ENCODE measurements around the gene PPP1R27.

The PPP1R27 gene

GRCh38 chr17:81839301-81839700, 4.5 kb upstream of the PPP1R27 start:
- H3K4me3 ChIP-seq (ENCODE audit: low read length): no peak overlapping the region
- no peaks in the 10 kb centered on the region for H3K9me2 ChIP-seq (replicated peaks; ENCODE audit: insufficient read depth, low read length)
- no peak overlapping the region for H3K4me2 ChIP-seq (ENCODE audit: low read depth, low read length)
- no peak overlapping the region for H2AFZ ChIP-seq (ENCODE audit: low read length)
- no peak overlapping the region for H3K9ac ChIP-seq (ENCODE audit: low read length)
- no peaks in the 10 kb centered on the region for H3K36me3 ChIP-seq (replicated peaks; ENCODE audit: insufficient read depth, low read length)
- no peaks in the 10 kb centered on the region; the same call in 1 of the 2 replicates for H4K20me1 ChIP-seq (ENCODE audit: insufficient read depth, low read length)
- H3K27me3 ChIP-seq (replicated peaks; ENCODE audit: insufficient read depth, low read length): no peaks in the 10 kb centered on the region; the same call in 1 of the 2 replicates
- DNase-seq: no peak
- no peaks in the 10 kb centered on the region for H3K79me2 ChIP-seq (ENCODE audit: low read length)
- 0 out of 2 replicates have a peak, but pooled peaks cover 9% of the 10 kb centered on the region for H3F3A ChIP-seq (ENCODE audit: insufficient read depth, low read length)
- H3K9me3 ChIP-seq (replicated peaks; ENCODE audit: insufficient read depth, low read length): no peaks in the 10 kb centered on the region
- no peak overlapping the region for H3K27ac ChIP-seq (ENCODE audit: low read length)
- H3K4me1 ChIP-seq (ENCODE audit: low read length): no peaks in the 10 kb centered on the region
- TF ChIP-seq EZH2 (optimal IDR thresholded peaks at IDR 0.05; ENCODE audit: low read depth, low read length): no peak
- TF ChIP-seq, protein P1, sequence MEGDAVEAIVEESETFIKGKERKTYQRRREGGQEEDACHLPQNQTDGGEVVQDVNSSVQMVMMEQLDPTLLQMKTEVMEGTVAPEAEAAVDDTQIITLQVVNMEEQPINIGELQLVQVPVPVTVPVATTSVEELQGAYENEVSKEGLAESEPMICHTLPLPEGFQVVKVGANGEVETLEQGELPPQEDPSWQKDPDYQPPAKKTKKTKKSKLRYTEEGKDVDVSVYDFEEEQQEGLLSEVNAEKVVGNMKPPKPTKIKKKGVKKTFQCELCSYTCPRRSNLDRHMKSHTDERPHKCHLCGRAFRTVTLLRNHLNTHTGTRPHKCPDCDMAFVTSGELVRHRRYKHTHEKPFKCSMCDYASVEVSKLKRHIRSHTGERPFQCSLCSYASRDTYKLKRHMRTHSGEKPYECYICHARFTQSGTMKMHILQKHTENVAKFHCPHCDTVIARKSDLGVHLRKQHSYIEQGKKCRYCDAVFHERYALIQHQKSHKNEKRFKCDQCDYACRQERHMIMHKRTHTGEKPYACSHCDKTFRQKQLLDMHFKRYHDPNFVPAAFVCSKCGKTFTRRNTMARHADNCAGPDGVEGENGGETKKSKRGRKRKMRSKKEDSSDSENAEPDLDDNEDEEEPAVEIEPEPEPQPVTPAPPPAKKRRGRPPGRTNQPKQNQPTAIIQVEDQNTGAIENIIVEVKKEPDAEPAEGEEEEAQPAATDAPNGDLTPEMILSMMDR (IDR thresholded peaks at IDR 0.05; ENCODE audit: low read length): no peak
- no peak for TF ChIP-seq EZH2phosphoT487 (IDR thresholded peaks at IDR 0.05; ENCODE audit: low read length)

DNA sequence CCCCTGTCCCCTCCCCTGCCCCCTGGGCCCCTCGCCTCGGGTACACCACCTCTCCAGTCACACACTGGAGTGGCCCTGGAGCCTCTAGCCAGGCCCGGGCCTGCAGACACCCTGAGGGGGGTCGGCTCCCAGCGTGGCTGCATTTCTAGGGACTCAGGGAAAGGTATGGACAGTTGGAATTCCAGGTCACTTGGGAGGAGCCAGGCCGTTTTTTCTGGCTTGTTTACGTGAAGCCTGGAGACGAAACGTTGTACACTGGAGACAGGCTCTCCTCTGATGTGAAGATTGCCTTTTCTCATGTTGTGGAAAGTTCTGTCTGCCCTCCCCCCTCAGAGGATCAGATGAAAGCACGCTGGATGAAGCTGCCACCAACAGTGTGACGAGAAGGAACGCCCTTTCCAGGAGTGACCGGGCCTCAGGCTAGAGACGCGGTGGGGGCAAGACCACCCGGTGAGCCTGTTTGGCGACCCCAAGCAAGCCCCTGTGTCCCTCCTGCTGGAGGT, 4.0 kb upstream of the PPP1R27 start:
- Histone ChIP-seq H3K36me3 (replicated peaks; ENCODE audit: insufficient read depth, low read length) (no peaks in the 10 kb centered on the region), H3K4me3 (ENCODE audit: low read length) (no peak overlapping the region), H3K9ac (ENCODE audit: low read length) (no peak overlapping the region), H3F3A (ENCODE audit: insufficient read depth, low read length) (0 out of 2 replicates have a peak, but pooled peaks cover 8% of the 10 kb centered on the region), H3K79me2 (ENCODE audit: low read length) (no peaks in the 10 kb centered on the region), H3K27ac (ENCODE audit: low read length) (no peak overlapping the region), H2AFZ (ENCODE audit: low read length) (no peak overlapping the region), H4K20me1 (ENCODE audit: insufficient read depth, low read length) (no peaks in the 10 kb centered on the region; the same call in 1 of the 2 replicates), H3K27me3 (replicated peaks; ENCODE audit: insufficient read depth, low read length) (no peaks in the 10 kb centered on the region; the same call in 1 of the 2 replicates), H3K9me2 (replicated peaks; ENCODE audit: insufficient read depth, low read length) (no peaks in the 10 kb centered on the region), H3K4me1 (ENCODE audit: low read length) (peaks cover 1% of the 10 kb centered on the region; the same call in 1 of the 2 replicates), H3K4me2 (ENCODE audit: low read depth, low read length) (no peak overlapping the region), H3K9me3 (replicated peaks; ENCODE audit: insufficient read depth, low read length) (no peaks in the 10 kb centered on the region)
- TF ChIP-seq, protein P1 (IDR thresholded peaks at IDR 0.05; ENCODE audit: low read length): no peak
- TF ChIP-seq EZH2phosphoT487 (IDR thresholded peaks at IDR 0.05; ENCODE audit: low read length): no peak
- DNase-seq: no peak

- no peaks in the 10 kb centered on the region for H3K9me2 ChIP-seq (replicated peaks; ENCODE audit: insufficient read depth, low read length)
- H3K9ac ChIP-seq (ENCODE audit: low read length): no peak overlapping the region
- H3K4me2 ChIP-seq (ENCODE audit: low read depth, low read length): no peak overlapping the region
- no peak overlapping the region for H2AFZ ChIP-seq (ENCODE audit: low read length)
- H3K27ac ChIP-seq (ENCODE audit: low read length): no peak overlapping the region
- no peaks in the 10 kb centered on the region for H4K20me1 ChIP-seq (ENCODE audit: insufficient read depth, low read length)
- no peak overlapping the region for H3K4me3 ChIP-seq (ENCODE audit: low read length)
- H3K79me2 ChIP-seq (ENCODE audit: low read length): no peaks in the 10 kb centered on the region
- no peaks in the 10 kb centered on the region for H3K36me3 ChIP-seq (replicated peaks; ENCODE audit: insufficient read depth, low read length)
- H3K27me3 ChIP-seq (replicated peaks; ENCODE audit: insufficient read depth, low read length): no peaks in the 10 kb centered on the region; the same call in 1 of the 2 replicates
- TF ChIP-seq, protein P1 (IDR thresholded peaks at IDR 0.05; ENCODE audit: low read length): no peak
- TF ChIP-seq EZH2phosphoT487 (IDR thresholded peaks at IDR 0.05; ENCODE audit: low read length): no peak
- no peak for TF ChIP-seq EZH2 (optimal IDR thresholded peaks at IDR 0.05; ENCODE audit: low read depth, low read length)
- H3F3A ChIP-seq (ENCODE audit: insufficient read depth, low read length): 0 out of 2 replicates have a peak, but pooled peaks cover 6% of the 10 kb centered on the region
- peaks cover 5% of the 10 kb centered on the region; the same call in 1 of the 2 replicates for H3K4me1 ChIP-seq (ENCODE audit: low read length)
- no peak for DNase-seq
- H3K9me3 ChIP-seq (replicated peaks; ENCODE audit: insufficient read depth, low read length): no peaks in the 10 kb centered on the region
These were observed 2.8 kb upstream of the PPP1R27 start for GRCh38 chr17:81837641-81838040.
